Mucosa of descending colon (tissue), 3 donors: Measurements from ENCODE around the gene NUTF2. TPM values are rescaled to one million over a fixed set of nuclear protein-coding genes. Genes with fewer than 3 reads are reported as not detected.
"Not testable (repeated sequence)": the region's sequence is repeated elsewhere in the genome, so short reads cannot be mapped to it uniquely, and the experiment has no call there.

ENCODE experiments used
- ATAC-seq: fragments of 200-7000 bp; cut with Tn5 transposase; one replicate; pipeline ENCODE4 v1.9.1; 2020; ENCODE audit warnings: mild to moderate bottlenecking, moderate library complexity
- DNase-seq, 3 donors: peaks; one replicate each; pipeline ENCODE4 v3.0.0-alpha.2; 2020
- H3K36me3 ChIP-seq: fragments of 200-600 bp; one replicate; pipeline ENCODE4 v1.8.0; 2021; ENCODE audit warnings: low read depth, mild to moderate bottlenecking
- H3K4me1 ChIP-seq: fragments of 200-600 bp; one replicate; pipeline ENCODE4 v1.8.0; 2021; ENCODE audit warnings: low read depth, mild to moderate bottlenecking
- H3K4me3 ChIP-seq: fragments of 200-600 bp; one replicate; pipeline ENCODE4 v1.8.0; 2021; ENCODE audit warnings: mild to moderate bottlenecking
- H3K9me3 ChIP-seq: fragments of 200-600 bp; one replicate; pipeline ENCODE4 v1.8.0; 2021; ENCODE audit warnings: mild to moderate bottlenecking
- CTCF ChIP-seq: fragments of 200-600 bp; IDR thresholded peaks from one replicate; pipeline ENCODE4 v1.8.0; 2022; ENCODE audit warnings: antibody characterized with exemption, mild to moderate bottlenecking
- intact Hi-C, 2 donors: fragments of 100-400 bp; cut with DNase I in 1 of 2; cut with micrococcal nuclease in 1 of 2; formaldehyde crosslinking; loops; one replicate each; pipeline versions ENCODE4 v1.11.0 to v1.11.1; 2022; cut with DNase I, micrococcal nuclease
- total RNA-seq, 3 donors: library from RNA; stranded (reverse); fragmentation: NEBNext Ultra II Directional in 2 of 3; extraction: Animal tissue kit (Norgen Biotek cat#: 25700) in 2 of 3; gene quantifications; one replicate each; pipeline versions ENCODE4 v1.2.1 to v1.2.4, GENCODE V29; 2021 to 2023
- donor health status: DM: no; HTN: no; CAD: no; lungs with moderate emphysema.
- donor health status: DM: no; HTN: no; CAD: no.
- donor health status: DM: no; HTN: yes; CAD: no.

Gene NUTF2
- total RNA-seq, 3 donors from 2014 or later = 56.0 to 69.3 (median 58.0) TPM

GRCh38 chr16:67828651-67829050 is 18.1 kb upstream of the NUTF2 start:
- no peak for TF ChIP-seq CTCF
- intact Hi-C loops = no loop called here
- no peak overlapping the region for H3K4me3 ChIP-seq
- peaks cover 9% of the 10 kb centered on the region for H3K4me1 ChIP-seq
- no peaks in the 10 kb centered on the region for H3K9me3 ChIP-seq
- peaks cover 1% of the 10 kb centered on the region for H3K36me3 ChIP-seq
- DNase-seq (no peak), ATAC-seq (no peak)

DNA sequence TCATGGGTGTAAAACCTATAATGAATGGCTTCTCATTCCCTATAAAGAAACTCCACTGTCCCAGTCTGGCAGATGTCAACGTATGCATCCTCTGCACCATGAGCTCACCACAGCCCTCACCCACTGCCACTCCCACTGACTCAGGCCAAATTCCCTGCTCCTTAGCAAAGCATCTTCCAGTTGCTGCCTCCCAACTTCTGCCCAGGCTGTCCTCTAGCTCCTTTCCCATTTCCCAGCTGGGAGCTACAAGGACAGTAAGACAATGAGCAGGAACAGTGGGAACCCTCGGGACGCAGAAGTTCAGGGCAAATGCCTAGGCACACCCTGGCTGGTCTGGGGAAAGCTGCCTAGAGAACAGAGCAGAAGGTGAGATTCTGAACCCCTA is 13.7 kb upstream of the NUTF2 start:
- intact Hi-C loops = no loop called here
- H3K4me1 ChIP-seq = peaks cover 16% of the 10 kb centered on the region
- H3K36me3 ChIP-seq = peaks cover 3% of the 10 kb centered on the region
- no peak for TF ChIP-seq CTCF
- ATAC-seq (peak; percentile 46), DNase-seq (no peak)
- H3K9me3 ChIP-seq = no peaks in the 10 kb centered on the region
- H3K4me3 ChIP-seq = no peak overlapping the region

DNA sequence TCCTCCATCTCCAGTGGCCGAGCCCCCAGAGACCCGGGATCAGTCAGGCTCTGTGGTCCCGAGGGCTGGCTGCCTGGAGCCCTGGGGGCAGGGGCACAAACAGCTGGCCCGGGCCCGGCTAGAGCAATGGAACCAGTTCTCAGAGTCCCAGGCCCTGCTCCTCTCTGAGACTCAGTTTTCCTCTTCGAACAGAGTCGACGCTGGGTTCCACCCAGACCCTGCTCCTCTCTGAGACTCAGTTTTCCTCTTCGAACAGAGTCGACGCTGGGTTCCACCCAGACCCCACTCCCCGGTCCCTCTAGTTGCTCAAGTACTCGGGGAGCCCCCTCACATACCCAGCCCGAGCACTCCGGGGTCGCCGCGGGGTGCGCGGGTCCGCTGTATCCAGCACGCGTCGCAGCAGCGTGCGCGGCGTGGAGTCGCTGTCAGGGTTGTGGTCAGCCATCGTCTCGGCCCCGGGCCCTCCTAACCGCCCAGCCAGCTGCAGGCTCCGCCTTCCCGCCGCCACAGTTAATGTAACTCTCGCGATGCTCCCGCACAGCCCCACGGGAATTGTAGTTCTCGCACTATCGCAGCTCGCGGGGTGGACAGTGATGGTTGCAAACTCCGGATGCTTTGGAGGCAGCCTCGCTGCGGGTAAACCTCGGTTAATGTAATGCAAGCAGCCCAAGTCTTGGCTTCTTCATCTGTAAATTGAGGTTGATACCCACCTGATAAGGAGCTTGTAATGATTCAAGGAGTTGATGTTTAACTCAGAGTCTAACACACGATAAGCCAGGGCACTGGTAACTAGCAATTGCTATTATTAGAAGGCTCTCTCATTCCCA is 13.1 kb upstream of the NUTF2 start:
- no peaks in the 10 kb centered on the region for H3K9me3 ChIP-seq
- ATAC-seq = peak; percentile 98
- intact Hi-C loops = no loop called here
- peak overlapping the region; percentile 57 for H3K4me3 ChIP-seq
- H3K4me1 ChIP-seq = peaks cover 16% of the 10 kb centered on the region
- TF ChIP-seq CTCF = peak; percentile 8
- H3K36me3 ChIP-seq = peaks cover 3% of the 10 kb centered on the region
- peak; percentile 95 to 97 (median 96) for DNase-seq

GRCh38 chr16:67834242-67834614 is 12.5 kb upstream of the NUTF2 start:
- H3K36me3 ChIP-seq = peaks cover 3% of the 10 kb centered on the region
- peaks cover 16% of the 10 kb centered on the region for H3K4me1 ChIP-seq
- intact Hi-C loops = no loop called here
- H3K9me3 ChIP-seq = no peaks in the 10 kb centered on the region
- TF ChIP-seq CTCF = no peak
- ATAC-seq = no peak
- no peak for DNase-seq
- H3K4me3 ChIP-seq = no peak overlapping the region

- peaks cover 16% of the 10 kb centered on the region for H3K4me1 ChIP-seq
- intact Hi-C loops, H3K36me3 ChIP-seq, H3K4me3 ChIP-seq, H3K9me3 ChIP-seq, ATAC-seq, DNase-seq: not testable (repeated sequence)
Observed at GRCh38 chr16:67837190-67837589, 9.5 kb upstream of the NUTF2 start.

- intact Hi-C loops = no loop called here
- DNase-seq = no peak
- H3K4me1 ChIP-seq = peaks cover 11% of the 10 kb centered on the region
- TF ChIP-seq CTCF = no peak
- ATAC-seq = no peak
- no peaks in the 10 kb centered on the region for H3K9me3 ChIP-seq
- H3K36me3 ChIP-seq = peaks cover 3% of the 10 kb centered on the region
- no peak overlapping the region for H3K4me3 ChIP-seq
Observed at GRCh38 chr16:67837811-67838210, 8.9 kb upstream of the NUTF2 start.
